Stimulated activated naive CD8-positive, alpha-beta T cell treated with anti-CD3 and anti-CD28 coated beads, Interleukin-15, amount 100 ng/mL, for 72 hours (primary cell): ENCODE results near the gene PRDM10.
A peak's percentile ranks its signal among the peaks of the same experiment; 100 is the strongest.

Source experiments
- ATAC-seq: fragments of 150-1000 bp; cut with Tn5 transposase; 2 replicates; pipeline ENCODE4 v1.10.0; 2021; ENCODE audit warnings: mild to moderate bottlenecking, moderate library complexity
- DNase-seq, 2 donors: peaks; one replicate each; pipeline ENCODE4 v3.0.0; 2021 to 2022
- H3K27ac Mint-ChIP-seq, 2 donors: one replicate each; pipeline ENCODE4 v1.8.0; 2022; ENCODE audit warnings: mild to moderate bottlenecking in 2 of 2, mixed read lengths in 2 of 2, moderate library complexity in 2 of 2
- H3K27me3 Mint-ChIP-seq: one replicate; pipeline ENCODE4 v1.8.0; 2022; ENCODE audit warnings: mixed read lengths
- H3K4me1 Mint-ChIP-seq: one replicate; pipeline ENCODE4 v1.8.0; 2022; ENCODE audit warnings: mild to moderate bottlenecking, mixed read lengths
- H3K4me3 Mint-ChIP-seq, 2 donors: one replicate each; pipeline ENCODE4 v1.8.0; 2022; ENCODE audit warnings: mild to moderate bottlenecking in 2 of 2, mixed read lengths in 2 of 2, moderate library complexity in 1 of 2
- H3K9me3 Mint-ChIP-seq, 2 donors: one replicate each; pipeline ENCODE4 v1.8.0; 2022; ENCODE audit warnings: mixed read lengths in 2 of 2

The PRDM10 gene

DNA sequence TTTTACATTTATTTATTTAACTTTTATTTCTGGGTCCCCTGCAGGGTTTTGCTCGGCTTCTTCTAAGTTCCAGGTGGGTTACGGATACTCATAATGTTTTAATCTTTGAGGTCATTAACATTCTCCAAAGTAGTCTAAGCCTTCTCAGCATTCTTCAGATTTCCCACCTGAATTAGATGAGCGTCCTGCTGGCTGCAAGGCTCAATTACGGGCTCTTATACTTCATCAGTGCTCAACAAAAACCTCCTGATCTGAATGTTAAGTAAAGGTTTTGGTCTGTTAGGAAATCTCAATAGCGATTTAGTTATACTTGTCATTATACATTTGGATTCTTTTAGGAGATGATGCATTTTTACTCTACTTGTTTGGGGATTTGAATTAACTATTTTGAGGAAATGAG lies 80.0 kb downstream of the PRDM10 start:
- no peak overlapping the region for H3K27ac Mint-ChIP-seq
- no peaks in the 10 kb centered on the region for H3K27me3 Mint-ChIP-seq
- H3K9me3 Mint-ChIP-seq = no peaks in the 10 kb centered on the region
- H3K4me1 Mint-ChIP-seq = peaks cover 12% of the 10 kb centered on the region
- DNase-seq (no peak), ATAC-seq (no peak)
- no peak overlapping the region for H3K4me3 Mint-ChIP-seq

GRCh38 chr11:129918361-129918760 lies 84.3 kb downstream of the PRDM10 start:
- Mint-ChIP-seq H3K27ac (no peak overlapping the region), H3K27me3 (no peaks in the 10 kb centered on the region)

GRCh38 chr11:129917231-129917630 lies 85.4 kb downstream of the PRDM10 start:
- no peak overlapping the region for H3K27ac Mint-ChIP-seq
- no peaks in the 10 kb centered on the region for H3K27me3 Mint-ChIP-seq
- no peaks in the 10 kb centered on the region for H3K9me3 Mint-ChIP-seq
- peaks cover 6% of the 10 kb centered on the region for H3K4me1 Mint-ChIP-seq
- no peak for ATAC-seq
- H3K4me3 Mint-ChIP-seq = no peak overlapping the region
- DNase-seq = no peak

More at GRCh38 chr11:129918361-129918760, 84.3 kb downstream of the PRDM10 start:
- DNase-seq (no peak), ATAC-seq (no peak)
- H3K4me3 Mint-ChIP-seq = no peak overlapping the region
- no peaks in the 10 kb centered on the region for H3K9me3 Mint-ChIP-seq
- H3K4me1 Mint-ChIP-seq = peaks cover 9% of the 10 kb centered on the region

DNA sequence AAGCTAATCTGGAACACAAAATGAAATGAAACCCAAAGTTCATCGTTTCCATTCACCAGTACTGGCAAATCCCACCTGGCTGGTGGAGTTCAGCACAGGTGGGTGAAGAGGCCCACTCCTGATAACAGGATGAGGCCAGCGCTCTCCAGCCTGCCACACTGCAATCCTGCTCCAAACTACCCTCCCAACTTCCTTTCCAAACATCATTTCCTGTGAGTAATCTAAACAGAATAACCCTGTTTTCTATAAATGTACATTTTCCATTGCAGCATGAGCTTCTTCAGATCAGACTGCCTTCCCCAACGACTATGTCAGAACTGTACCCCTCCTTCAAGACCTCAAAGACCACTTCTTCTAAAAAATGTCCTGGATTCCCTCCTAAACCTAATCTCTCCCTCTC lies 91.3 kb downstream of the PRDM10 start:
- DNase-seq (no peak), ATAC-seq (no peak)
- Mint-ChIP-seq H3K4me3 (no peak overlapping the region), H3K27ac (peak overlapping the region; percentile 2 to 66), H3K4me1 (peaks cover 8% of the 10 kb centered on the region), H3K9me3 (no peaks in the 10 kb centered on the region), H3K27me3 (no peaks in the 10 kb centered on the region)

GRCh38 chr11:129910360-129910759 lies 92.3 kb downstream of the PRDM10 start:
- no peak for DNase-seq
- Mint-ChIP-seq H3K9me3 (no peaks in the 10 kb centered on the region), H3K27me3 (no peaks in the 10 kb centered on the region), H3K27ac (no peak overlapping the region), H3K4me1 (peaks cover 8% of the 10 kb centered on the region), H3K4me3 (no peak overlapping the region)
- no peak for ATAC-seq

DNA sequence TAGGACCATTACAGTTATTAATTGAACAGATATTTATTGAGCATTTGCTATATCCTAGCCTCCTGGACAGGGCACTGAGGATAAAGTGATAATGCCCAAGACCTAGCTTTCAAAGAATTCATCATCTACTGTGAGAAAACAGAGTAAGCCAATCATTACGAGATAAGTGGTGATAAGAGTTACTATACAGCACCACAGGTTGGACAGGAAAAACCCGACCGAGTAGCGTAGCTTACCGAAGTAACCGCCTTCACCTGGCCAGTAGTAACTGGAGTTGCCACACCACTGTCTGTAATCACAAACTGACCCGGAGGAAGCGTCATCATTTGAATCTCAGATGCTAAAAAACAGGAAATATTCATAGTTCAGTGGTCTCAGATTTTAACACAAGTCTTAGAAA lies 97.2 kb downstream of the PRDM10 start:
- no peaks in the 10 kb centered on the region for H3K27me3 Mint-ChIP-seq
- no peak overlapping the region for H3K27ac Mint-ChIP-seq
- DNase-seq (no peak), ATAC-seq (no peak)
- H3K4me1 Mint-ChIP-seq = no peaks in the 10 kb centered on the region
- no peaks in the 10 kb centered on the region for H3K9me3 Mint-ChIP-seq
- H3K4me3 Mint-ChIP-seq = no peak overlapping the region

GRCh38 chr11:129896062-129896461 lies 106.6 kb downstream of the PRDM10 start:
- Mint-ChIP-seq H3K27ac (peak overlapping the region in 1 of 2 donors; percentile 23), H3K27me3 (no peaks in the 10 kb centered on the region), H3K9me3 (no peaks in the 10 kb centered on the region), H3K4me3 (peak overlapping the region; percentile 87 to 90), H3K4me1 (peaks cover 38% of the 10 kb centered on the region)
- DNase-seq (no peak), ATAC-seq (no peak)

- ATAC-seq = peak; percentile 97
- DNase-seq = peak; percentile 81 to 86
- peaks cover 38% of the 10 kb centered on the region for H3K4me1 Mint-ChIP-seq
- no peaks in the 10 kb centered on the region for H3K9me3 Mint-ChIP-seq
- H3K27me3 Mint-ChIP-seq = no peaks in the 10 kb centered on the region
- H3K27ac Mint-ChIP-seq = peak within 1 kb of the TSS; percentile 89
- H3K4me3 Mint-ChIP-seq = peak within 1 kb of the TSS; percentile 87 to 90
Observed at GRCh38 chr11:129895126-129896041, 107.3 kb downstream of the PRDM10 start, which contains the start of gene NFRKB. TSS of gene NFRKB (minus strand) at chr11:129895578. CDS start at chr11:129892849, 2,729 bp downstream.

DNA sequence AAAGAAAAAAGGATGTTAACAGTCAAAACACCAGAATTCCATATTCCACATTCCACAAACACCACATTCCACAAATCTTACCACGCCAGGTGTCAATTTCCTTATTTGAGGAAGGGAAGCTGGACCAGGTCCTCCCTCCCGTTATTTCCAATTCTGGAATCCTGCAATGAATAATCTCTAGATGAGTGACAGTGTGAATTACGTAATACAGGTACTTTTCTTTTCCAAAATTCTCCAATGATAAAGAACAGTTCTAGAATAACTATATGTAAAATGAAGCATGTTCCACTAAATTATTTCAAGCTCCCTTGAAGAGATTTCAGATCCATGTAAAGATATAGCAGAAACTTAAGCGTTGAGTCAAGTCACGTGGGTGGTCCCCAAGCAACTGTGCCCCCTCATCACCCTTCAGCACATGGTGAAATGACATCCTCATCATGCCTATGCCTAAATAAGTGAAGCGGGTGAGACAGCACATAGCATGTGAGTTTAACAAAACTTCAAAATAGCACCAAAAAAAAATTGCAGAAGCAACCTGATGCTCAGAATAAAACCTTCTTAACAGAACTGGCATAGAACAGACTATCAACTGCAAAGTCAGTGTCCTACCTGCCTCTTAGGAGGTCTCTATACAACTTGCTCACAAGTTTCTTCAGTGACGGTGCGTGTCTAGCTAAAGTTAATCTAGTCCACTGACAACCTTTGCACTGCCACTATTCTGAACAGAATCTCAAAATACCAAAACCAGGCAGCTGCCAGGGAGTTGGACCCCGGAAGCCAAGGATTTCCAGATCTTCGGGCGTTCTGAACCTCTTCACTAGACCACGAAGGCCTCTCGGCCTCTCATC lies 108.1 kb downstream of the PRDM10 start:
- ATAC-seq = peak; percentile 10
- Mint-ChIP-seq H3K9me3 (no peaks in the 10 kb centered on the region), H3K27me3 (no peaks in the 10 kb centered on the region), H3K4me1 (peaks cover 46% of the 10 kb centered on the region), H3K4me3 (peak overlapping the region; percentile 87 to 90), H3K27ac (peak overlapping the region; percentile 12 to 89)
- no peak for DNase-seq

DNA sequence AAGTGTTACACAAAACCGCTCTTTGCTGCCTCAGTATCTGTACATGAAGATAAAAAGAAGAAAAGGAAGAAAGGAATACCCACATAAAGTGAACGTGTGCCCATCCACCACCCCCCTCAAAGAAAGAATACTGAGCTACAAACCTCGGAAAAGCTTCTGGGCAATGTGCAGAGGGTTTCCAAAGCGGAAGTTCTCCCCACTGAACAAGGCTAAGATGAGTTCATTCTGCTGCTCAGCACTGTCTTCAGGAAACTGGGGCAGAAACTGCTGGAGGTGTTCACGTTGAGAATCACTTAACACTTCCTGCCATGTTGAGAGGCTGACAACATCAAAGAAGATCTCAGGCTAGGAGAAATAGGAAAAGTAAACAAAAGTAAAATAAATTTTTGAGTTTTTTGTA lies 114.2 kb downstream of the PRDM10 start:
- no peak overlapping the region for H3K4me3 Mint-ChIP-seq
- DNase-seq = no peak

DNA sequence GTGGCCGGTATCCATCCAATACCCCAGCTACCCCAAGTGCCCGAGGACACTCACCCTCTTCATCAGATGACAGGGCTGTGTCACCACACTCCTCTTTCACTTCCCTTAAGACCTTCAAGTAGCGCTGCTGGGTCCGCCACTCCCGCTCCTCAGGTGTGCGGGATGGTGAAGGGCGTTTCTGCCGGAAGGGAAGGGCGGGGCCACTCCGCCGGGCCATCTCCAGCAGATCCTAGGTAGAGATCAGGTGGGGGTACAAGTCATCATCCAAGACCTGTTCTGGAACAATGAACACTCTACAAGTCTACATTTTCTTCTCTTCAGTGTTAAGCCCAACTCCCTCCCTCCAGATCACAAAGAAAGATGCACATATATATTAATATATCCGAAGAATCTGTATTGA lies 117.3 kb downstream of the PRDM10 start:
- DNase-seq (no peak), ATAC-seq (no peak)
- H3K27ac Mint-ChIP-seq = no peak overlapping the region
- no peaks in the 10 kb centered on the region for H3K27me3 Mint-ChIP-seq
- H3K4me1 Mint-ChIP-seq = peaks cover 20% of the 10 kb centered on the region
- H3K9me3 Mint-ChIP-seq = no peaks in the 10 kb centered on the region
- no peak overlapping the region for H3K4me3 Mint-ChIP-seq

More for the DNA sequence above, 114.2 kb downstream of the PRDM10 start:
- Mint-ChIP-seq H3K27me3 (no peaks in the 10 kb centered on the region), H3K27ac (peak overlapping the region; percentile 20 to 76), H3K4me1 (peaks cover 34% of the 10 kb centered on the region), H3K9me3 (no peaks in the 10 kb centered on the region)
- peak; percentile 54 for ATAC-seq

DNA sequence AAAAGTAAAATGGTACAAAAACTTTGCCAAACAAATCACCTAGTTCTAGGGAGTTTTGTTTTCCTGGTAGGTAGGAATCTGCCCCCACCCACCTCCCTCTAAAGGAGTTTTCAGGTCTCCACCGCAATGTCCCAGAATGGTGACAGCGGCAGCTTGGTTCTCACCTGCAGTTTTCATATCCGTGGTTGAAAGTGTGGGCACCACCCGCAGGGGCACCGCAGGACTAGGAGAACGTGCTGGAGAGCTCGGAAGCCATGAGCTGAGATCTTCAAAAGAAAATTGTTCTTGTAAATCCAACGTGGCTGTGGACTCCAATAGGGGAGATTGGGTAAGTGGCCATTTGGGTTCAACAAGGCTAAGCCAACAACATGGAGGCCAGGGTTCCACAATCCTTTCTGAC lies 118.1 kb downstream of the PRDM10 start:
- H3K27me3 Mint-ChIP-seq = no peaks in the 10 kb centered on the region

GRCh38 chr11:129881570-129882170 lies 121.0 kb downstream of the PRDM10 start:
- peak; percentile 60 for ATAC-seq

More for the DNA sequence above, 118.1 kb downstream of the PRDM10 start:
- ATAC-seq (no peak), DNase-seq (no peak)
- peaks cover 13% of the 10 kb centered on the region for H3K4me1 Mint-ChIP-seq
- H3K27ac Mint-ChIP-seq = peak overlapping the region in 1 of 2 donors; percentile 68
- H3K9me3 Mint-ChIP-seq = no peaks in the 10 kb centered on the region
- H3K4me3 Mint-ChIP-seq = no peak overlapping the region

GRCh38 chr11:129880311-129880710 lies 122.3 kb downstream of the PRDM10 start:
- Mint-ChIP-seq H3K9me3 (no peaks in the 10 kb centered on the region), H3K4me3 (no peak overlapping the region), H3K27me3 (no peaks in the 10 kb centered on the region), H3K4me1 (no peaks in the 10 kb centered on the region), H3K27ac (peak overlapping the region; percentile 50 to 82)
- ATAC-seq (no peak), DNase-seq (no peak)

More at GRCh38 chr11:129881570-129882170, 121.0 kb downstream of the PRDM10 start:
- H3K4me1 Mint-ChIP-seq = no peaks in the 10 kb centered on the region
- H3K9me3 Mint-ChIP-seq = no peaks in the 10 kb centered on the region
- H3K4me3 Mint-ChIP-seq = no peak overlapping the region
- DNase-seq = peak; percentile 19 to 22
- no peak overlapping the region for H3K27ac Mint-ChIP-seq
- no peaks in the 10 kb centered on the region for H3K27me3 Mint-ChIP-seq

DNA sequence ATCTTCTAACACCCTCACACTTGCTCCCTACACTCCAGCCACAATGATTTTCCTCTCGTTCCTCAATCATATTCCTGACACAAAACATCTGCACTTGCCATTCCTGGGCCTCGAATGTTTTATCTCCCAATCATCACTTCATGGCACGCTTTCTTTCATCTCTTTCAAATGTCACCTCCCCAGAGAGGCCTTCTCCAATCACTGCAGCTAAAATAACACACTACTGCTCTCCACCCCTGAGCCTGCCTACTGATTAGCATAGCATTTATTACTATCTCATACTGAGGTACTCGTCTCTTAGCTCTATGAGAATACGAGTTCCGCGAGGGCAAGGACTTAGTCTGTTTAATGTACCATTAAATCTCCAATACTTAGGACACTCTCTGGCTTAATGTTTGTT lies 130.7 kb downstream of the PRDM10 start:
- DNase-seq (no peak), ATAC-seq (no peak)
- Mint-ChIP-seq H3K4me3 (no peak overlapping the region), H3K9me3 (no peaks in the 10 kb centered on the region), H3K27me3 (no peaks in the 10 kb centered on the region), H3K27ac (peak overlapping the region in 1 of 2 donors; percentile 0), H3K4me1 (no peaks in the 10 kb centered on the region)
